Panc1 (cell line): ENCODE results near the gene NF1. TPM values are rescaled to one million over a fixed set of nuclear protein-coding genes. Genes with fewer than 3 reads are reported as not detected.

Experiments used
- ATAC-seq: fragments of 200-7000 bp; cut with Tn5 transposase; 2 replicates; pipeline ENCODE4 v1.9.1; 2020; ENCODE audit warnings: mild to moderate bottlenecking, moderate library complexity
- BruUV-seq: library from RNA; stranded (reverse); fragments of 400-500 nt; replicated peaks from 2 replicates; lab custom pipeline; 2021; lab: Mats Ljungman, UMichigan
- CTCF ChIA-PET: fragments of 300-600 bp; sonication (Branson Sonifier 250); formaldehyde crosslinking; loops from one replicate; lab custom pipeline; 2022; ENCODE audit warnings: antibody characterized with exemption; lab: Charles Lee
- POLR2A ChIA-PET: fragments of 300-600 bp; sonication (Branson Sonifier 250); formaldehyde crosslinking; loops from one replicate; lab custom pipeline; 2022; ENCODE audit warnings: antibody characterized with exemption; lab: Charles Lee
- DNase-seq: peaks from one replicate; pipeline ENCODE4 v3.0.0-alpha.2; 2010; ENCODE audit warnings: low read depth, low spot score
- H3K27ac ChIP-seq: 2 replicates; pipeline ENCODE4 v1.5.1; 2011; ENCODE audit warnings: mild to moderate bottlenecking, low read length, inconsistent platforms
- H3K27me3 ChIP-seq: fragments of 200-500 bp; sonication (Bioruptor generic); 2 replicates; pipeline ENCODE4 v1.6.0; 2014; ENCODE audit warnings: low read length, inconsistent platforms; ENCODE audit not compliant: control insufficient read depth, insufficient read depth
- H3K36me3 ChIP-seq: fragments of 200-500 bp; sonication (Bioruptor generic); 2 replicates; pipeline ENCODE4 v1.5.1; 2014; ENCODE audit warnings: inconsistent platforms, mild to moderate bottlenecking, low read length, moderate library complexity; ENCODE audit not compliant: control insufficient read depth, insufficient read depth
- H3K4me1 ChIP-seq: 2 replicates; pipeline ENCODE4 v1.5.1; 2011; ENCODE audit warnings: inconsistent platforms, mild to moderate bottlenecking, low read length, moderate library complexity; ENCODE audit not compliant: control insufficient read depth, insufficient read depth
- H3K4me3 ChIP-seq, 2 experiments: 2 replicates each; pipeline ENCODE4 v1.5.1; 2011 to 2012; ENCODE audit warnings: low read depth in 2 of 2, low read length in 2 of 2, mild to moderate bottlenecking in 2 of 2, inconsistent platforms in 1 of 2, moderate library complexity in 1 of 2
- H3K9me3 ChIP-seq: fragments of 200-500 bp; sonication (Bioruptor generic); 2 replicates; pipeline ENCODE4 v1.5.1; 2014; ENCODE audit warnings: low read depth, mild to moderate bottlenecking, inconsistent platforms, low read length, moderate library complexity; ENCODE audit not compliant: control insufficient read depth, insufficient read depth
- CTCF ChIP-seq: fragments of 450-650 bp; IDR thresholded peaks from 2 replicates; pipeline ENCODE4 v1.5.1; 2017; ENCODE audit warnings: mild to moderate bottlenecking
- POLR2AphosphoS5 ChIP-seq: IDR thresholded peaks from 2 replicates; pipeline ENCODE4 v1.6.1; 2012; ENCODE audit warnings: mild to moderate bottlenecking, low read depth, low read length, moderate library complexity
- REST ChIP-seq, 2 experiments: IDR thresholded peaks; 2 replicates each; pipeline ENCODE4 v1.6.1; 2011 to 2012; ENCODE audit warnings: low read depth in 2 of 2, control low read depth in 1 of 2, low read length in 1 of 2, mild to moderate bottlenecking in 1 of 2, moderate library complexity in 1 of 2; ENCODE audit not compliant: insufficient read depth in 1 of 2
- SIN3A ChIP-seq: IDR thresholded peaks from 2 replicates; pipeline ENCODE4 v1.6.1; 2012; ENCODE audit warnings: low read depth, mild to moderate bottlenecking, low read length, moderate library complexity, borderline replicate concordance; ENCODE audit not compliant: insufficient read depth
- TCF7L2 ChIP-seq: IDR thresholded peaks from 2 replicates; pipeline ENCODE4 v1.6.1; 2011; ENCODE audit warnings: mild to moderate bottlenecking, low read depth, low read length, inconsistent platforms
- in situ Hi-C: cut with HindIII; loops from 2 replicates; pipeline ENCODE4 v1.10.0; 2016; ENCODE audit warnings: low sequenced_read_pairs, low pct_unique_long_range_greater_than_20kb
- intact Hi-C: fragments of 100-400 bp; cut with micrococcal nuclease; formaldehyde crosslinking; loops from one replicate; pipeline ENCODE4 v1.10.0; 2022; ENCODE audit not compliant: unreplicated experiment
- total RNA-seq: library from RNA; stranded (reverse); gene quantifications from one replicate; pipeline ENCODE4 v1.2.1, GENCODE V29; 2021; ENCODE audit not compliant: unreplicated experiment

Gene NF1
- total RNA-seq, 1 experiment from 2014 or later, result 82.5 TPM

GRCh38 chr17:31200287-31200686 is 105.5 kb downstream of the NF1 start:
- POLR2A ChIA-PET, result interaction anchor here (0.7 kb wide), 1 partner anchor 20 kb away, joined by 3 read pairs; no protein-coding TSS in a partner anchor

GRCh38 chr17:31202968-31203367 is 108.2 kb downstream of the NF1 start:
- ChIA-PET CTCF (no interaction called here), POLR2A (no interaction called here)
- H3K27ac ChIP-seq, result no peak overlapping the region
- TF ChIP-seq SIN3A (no peak), REST (IDR thresholded peaks at IDR 0.05; ENCODE audit: insufficient read depth in 1 of 2, low read depth in 2 of 2, low read length in 1 of 2) (no peak), TCF7L2 (no peak), CTCF (no peak), POLR2AphosphoS5 (no peak)
- no peak overlapping the region for H3K4me3 ChIP-seq
- no peaks in the 10 kb centered on the region for H3K27me3 ChIP-seq
- BruUV-seq, result no TSS peak
- DNase-seq, result no peak
- in situ Hi-C loops (no loop called here), intact Hi-C loops (no loop called here)
- no peaks in the 10 kb centered on the region for H3K9me3 ChIP-seq
- H3K36me3 ChIP-seq, result peaks cover 12% of the 10 kb centered on the region; the same call in 1 of the 2 replicates
- no peaks in the 10 kb centered on the region for H3K4me1 ChIP-seq
- ATAC-seq, result no peak; the same call in 1 of the 2 replicates

More at GRCh38 chr17:31200287-31200686, 105.5 kb downstream of the NF1 start:
- Histone ChIP-seq H3K4me3 (no peak overlapping the region), H3K4me1 (no peaks in the 10 kb centered on the region), H3K27ac (no peak overlapping the region), H3K27me3 (no peaks in the 10 kb centered on the region), H3K36me3 (peaks cover 12% of the 10 kb centered on the region; the same call in 1 of the 2 replicates), H3K9me3 (no peaks in the 10 kb centered on the region)
- CTCF ChIA-PET, result no interaction called here
- intact Hi-C loops, result no loop called here
- in situ Hi-C loops, result no loop called here
- no peak for ATAC-seq
- no peak for TF ChIP-seq POLR2AphosphoS5
- TF ChIP-seq REST (IDR thresholded peaks at IDR 0.05; ENCODE audit: insufficient read depth in 1 of 2, low read depth in 2 of 2, low read length in 1 of 2), result no peak
- TF ChIP-seq TCF7L2, result no peak
- TF ChIP-seq CTCF, result no peak
- no peak for TF ChIP-seq SIN3A
- no peak for DNase-seq
- no TSS peak for BruUV-seq
